HEK293 (cell line): ENCODE results near the gene EFCAB11.

Source experiments
- CTCF ChIP-seq: fragments of 450-650 bp; formaldehyde crosslinking; IDR thresholded peaks from 2 replicates; pipeline ENCODE4 v1.5.1; 2016; ENCODE audit warnings: missing biosample characterization, missing genetic modification characterization
- SCRT1 ChIP-seq: fragments of 450-650 bp; formaldehyde crosslinking; IDR thresholded peaks from 2 replicates; pipeline ENCODE4 v1.5.1; 2016; ENCODE audit warnings: missing biosample characterization, missing genetic modification characterization, borderline replicate concordance
- YY1 ChIP-seq: fragments of 450-650 bp; formaldehyde crosslinking; IDR thresholded peaks from 2 replicates; pipeline ENCODE4 v1.5.1; 2018; ENCODE audit warnings: missing biosample characterization, missing genetic modification characterization
- ZBTB20 ChIP-seq: fragments of 450-650 bp; formaldehyde crosslinking; IDR thresholded peaks from 2 replicates; pipeline ENCODE4 v1.5.1; 2016; ENCODE audit warnings: missing biosample characterization, missing genetic modification characterization
- ZNF274 ChIP-seq, 2 experiments: fragments of 200-500 bp in 1 of 2; fragments of 450-650 bp in 1 of 2; sonication (Bioruptor generic) in 1 of 2; formaldehyde crosslinking in 1 of 2; IDR thresholded peaks; 2 replicates each; pipeline versions ENCODE4 v1.5.1 to v1.6.1; 2014 to 2016; ENCODE audit warnings: borderline replicate concordance in 1 of 2, inconsistent platforms in 1 of 2, low read length in 1 of 2, missing biosample characterization in 1 of 2, missing genetic modification characterization in 1 of 2
- ZNF626 ChIP-seq: fragments of 450-650 bp; sonication (Bioruptor Pico); formaldehyde crosslinking; IDR thresholded peaks from 2 replicates; pipeline ENCODE4 v1.5.1; 2018; ENCODE audit warnings: missing biosample characterization, missing genetic modification characterization, inconsistent platforms
- ZNF747 ChIP-seq: fragments of 450-650 bp; formaldehyde crosslinking; IDR thresholded peaks from 2 replicates; pipeline ENCODE4 v1.5.1; 2016; ENCODE audit warnings: missing biosample characterization, missing genetic modification characterization

DNA sequence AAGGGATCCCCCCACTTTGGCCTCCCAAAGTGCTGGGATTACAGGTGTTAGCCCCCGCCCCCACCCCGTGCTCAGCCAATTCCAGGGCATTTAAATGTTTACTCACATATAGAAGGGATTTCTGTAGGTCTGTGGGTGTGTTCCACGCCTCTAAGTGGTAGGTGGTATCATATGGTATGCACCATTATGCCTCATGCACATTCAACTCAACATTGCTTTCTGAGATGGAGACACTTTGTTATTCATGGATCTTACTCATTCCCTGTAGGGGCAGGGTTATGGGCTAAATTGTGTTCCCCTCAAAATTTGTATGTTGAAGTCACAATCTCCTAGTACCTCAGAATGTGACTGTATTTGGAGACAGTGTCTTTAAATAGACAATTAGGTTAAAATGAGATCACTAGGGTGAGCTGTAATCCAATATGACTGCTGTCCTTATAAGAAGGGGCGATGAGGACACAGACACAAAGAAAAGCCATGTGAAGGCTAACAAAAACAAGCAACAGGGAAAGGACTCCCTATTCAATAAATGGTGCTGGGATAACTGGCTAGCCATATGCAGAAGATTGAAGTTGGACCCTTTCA, 200.6 kb downstream of the EFCAB11 start:
- TF ChIP-seq ZBTB20 (tag by site-specific recombination) (no peak), CTCF (tag by site-specific recombination) (no peak), ZNF626 (tag by site-specific recombination) (no peak), ZNF274 (IDR thresholded peaks at IDR 0.05; ENCODE audit: low read length) (no peak), ZNF274 (tag by site-specific recombination; IDR thresholded peaks at IDR 0.05; ENCODE audit: borderline replicate concordance) (no peak), SCRT1 (tag by site-specific recombination) (no peak), ZNF747 (tag by site-specific recombination) (no peak), YY1 (tag by site-specific recombination) (no peak)
